ENCODE data around the gene SVBP.
A peak's percentile ranks its signal among the peaks of the same experiment; 100 is the strongest.
"Not testable (repeated sequence)": the region's sequence is repeated elsewhere in the genome, so short reads cannot be mapped to it uniquely, and the experiment has no call there.

SVBP gene

GRCh38 chr1:42816585-42817439 is at the start of gene SVBP, which contains the start of gene ERMAP:
TSS of gene SVBP (minus strand) at chr1:42817397. CDS start at chr1:42816544, 853 bp downstream.
TSS of gene ERMAP (plus strand) at chr1:42817122. CDS start at chr1:42830449, 13,327 bp downstream.
- peak; percentile 96 for DNase-seq

DNA sequence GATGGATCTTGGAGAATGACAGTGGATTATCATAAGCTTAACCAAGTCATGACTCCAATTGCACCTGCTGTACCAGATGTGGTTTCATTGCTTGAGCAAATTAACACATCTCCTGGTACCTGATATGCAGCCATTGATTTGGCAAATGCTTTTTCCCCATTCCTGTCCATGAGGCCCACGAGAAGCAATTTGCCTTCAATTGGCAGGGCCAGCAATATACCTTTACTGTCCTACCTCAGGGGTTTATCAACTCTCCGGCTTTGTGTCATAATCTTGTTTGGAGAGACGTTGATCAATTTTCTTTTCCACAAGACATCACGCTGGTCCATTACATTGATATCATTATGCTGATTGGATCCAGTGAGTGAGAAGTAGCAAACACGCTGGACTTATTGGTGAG is 49.4 kb upstream of the SVBP start:
- DNase-seq, result no peak

DNA sequence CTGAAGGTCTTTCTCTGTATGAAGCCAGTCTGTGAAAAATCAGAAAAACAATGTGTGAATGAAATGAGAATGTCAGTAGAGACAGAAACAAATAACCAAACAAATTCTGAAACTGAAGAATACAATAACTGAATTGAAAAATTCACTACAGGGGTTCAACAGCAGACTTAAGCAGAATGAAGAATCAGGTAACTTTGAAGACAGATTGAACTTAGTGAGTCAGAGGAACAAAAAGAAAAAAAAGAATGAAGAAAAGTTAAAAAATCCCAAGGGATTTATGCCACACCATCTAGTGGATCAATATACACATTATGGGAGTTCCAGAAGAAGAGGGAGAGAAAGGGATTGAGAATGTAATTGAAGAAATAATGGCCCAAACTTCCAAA is 43.8 kb upstream of the SVBP start:
- no peak for DNase-seq

DNA sequence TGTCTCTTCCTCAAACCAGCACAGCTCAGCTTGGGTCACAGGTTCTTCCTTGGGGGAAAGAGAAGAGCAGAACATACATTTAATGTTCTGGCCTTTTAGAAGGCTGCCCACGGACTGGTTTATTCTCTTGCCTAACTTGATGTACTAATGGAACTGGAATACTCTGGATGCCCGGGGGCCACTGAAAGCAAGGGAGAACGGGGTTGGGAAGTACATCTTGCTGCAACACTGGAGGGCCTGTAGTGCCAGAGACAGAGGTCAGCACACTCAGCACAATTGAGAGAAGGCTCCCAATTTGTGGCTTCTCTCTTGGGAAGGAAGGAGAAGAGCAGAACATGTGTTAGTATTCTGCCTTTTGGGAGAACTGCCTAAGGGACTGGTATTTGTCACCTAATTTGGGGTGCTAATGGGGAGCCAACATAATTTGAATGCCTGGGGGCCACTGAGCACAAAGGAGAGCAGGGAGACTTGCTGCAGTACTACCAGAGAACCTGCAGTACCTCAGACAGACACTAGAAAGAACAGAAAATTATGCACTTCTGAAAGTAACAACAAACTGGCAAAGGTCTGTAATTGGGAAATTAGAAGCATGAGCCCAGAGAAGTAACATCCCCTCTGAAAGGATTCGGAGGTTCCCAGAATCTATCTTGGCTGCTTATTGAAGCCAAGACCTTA is 43.3 kb upstream of the SVBP start:
- no peak for DNase-seq

GRCh38 chr1:42859366-42859765 is 42.2 kb upstream of the SVBP start:
- not testable (repeated sequence) for DNase-seq

- DNase-seq, result not testable (repeated sequence)
These were observed 39.4 kb upstream of the SVBP start for GRCh38 chr1:42856554-42856953.

DNA sequence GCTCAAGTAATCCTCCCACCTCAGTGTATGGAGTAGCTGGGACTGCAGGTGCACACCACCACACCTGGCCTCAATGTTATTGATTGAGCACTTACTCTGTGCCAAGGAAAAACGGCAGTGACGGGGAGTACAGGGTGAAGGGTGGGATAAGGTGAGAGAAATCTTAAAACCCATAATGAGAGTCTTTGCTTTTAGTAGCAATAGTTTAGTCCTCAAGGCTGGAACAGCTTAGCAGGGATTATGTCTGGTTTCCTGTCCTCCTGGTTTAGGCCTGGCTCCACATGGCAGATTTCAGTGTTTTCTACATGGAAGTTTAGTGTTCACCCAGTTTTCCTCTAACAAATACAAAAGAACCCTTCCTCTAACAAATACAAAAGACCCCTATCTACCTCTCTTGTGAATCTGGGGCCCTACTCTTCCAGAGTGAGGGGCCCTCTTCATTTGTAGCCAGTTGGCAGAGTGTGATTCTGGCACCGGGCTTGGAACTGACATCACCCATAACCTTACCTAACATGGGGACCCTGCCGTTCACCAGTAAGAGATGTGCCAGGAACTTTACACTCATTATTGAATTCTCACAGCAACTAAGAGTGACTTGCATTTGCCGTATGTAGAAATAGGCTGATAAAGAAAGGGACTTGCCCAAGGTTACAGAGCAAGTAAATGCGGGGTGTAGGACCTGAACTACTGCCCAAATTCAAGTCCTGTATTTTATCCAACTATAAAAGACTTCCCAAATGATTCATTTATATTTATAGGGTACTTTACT is 36.1 kb upstream of the SVBP start:
- no peak for DNase-seq

GRCh38 chr1:42852608-42852980 is 35.4 kb upstream of the SVBP start:
- no peak for DNase-seq

- no peak for DNase-seq
These were observed 34.9 kb upstream of the SVBP start for GRCh38 chr1:42851960-42852607.

GRCh38 chr1:42851420-42851819 is 34.2 kb upstream of the SVBP start:
- DNase-seq, result no peak

DNA sequence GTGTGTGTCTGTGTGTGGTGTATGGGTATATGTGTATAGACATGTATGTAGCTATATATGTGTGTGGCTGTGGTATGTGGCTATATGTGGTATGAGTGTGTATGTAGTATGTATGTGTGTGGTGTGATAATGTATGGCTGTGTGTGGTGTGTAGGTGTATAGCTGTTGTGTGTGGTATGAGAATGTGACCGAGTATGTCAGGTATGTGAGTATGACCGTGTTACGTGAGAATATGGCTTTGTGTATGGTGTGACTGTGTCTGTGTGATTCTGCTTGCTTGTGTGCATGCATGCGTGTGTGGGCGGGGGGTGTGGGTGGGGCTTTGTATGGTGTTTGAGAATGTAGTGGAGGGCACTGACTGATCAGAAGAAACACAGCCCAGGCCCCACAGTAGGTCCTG is 32.7 kb upstream of the SVBP start:
- DNase-seq, result no peak

DNA sequence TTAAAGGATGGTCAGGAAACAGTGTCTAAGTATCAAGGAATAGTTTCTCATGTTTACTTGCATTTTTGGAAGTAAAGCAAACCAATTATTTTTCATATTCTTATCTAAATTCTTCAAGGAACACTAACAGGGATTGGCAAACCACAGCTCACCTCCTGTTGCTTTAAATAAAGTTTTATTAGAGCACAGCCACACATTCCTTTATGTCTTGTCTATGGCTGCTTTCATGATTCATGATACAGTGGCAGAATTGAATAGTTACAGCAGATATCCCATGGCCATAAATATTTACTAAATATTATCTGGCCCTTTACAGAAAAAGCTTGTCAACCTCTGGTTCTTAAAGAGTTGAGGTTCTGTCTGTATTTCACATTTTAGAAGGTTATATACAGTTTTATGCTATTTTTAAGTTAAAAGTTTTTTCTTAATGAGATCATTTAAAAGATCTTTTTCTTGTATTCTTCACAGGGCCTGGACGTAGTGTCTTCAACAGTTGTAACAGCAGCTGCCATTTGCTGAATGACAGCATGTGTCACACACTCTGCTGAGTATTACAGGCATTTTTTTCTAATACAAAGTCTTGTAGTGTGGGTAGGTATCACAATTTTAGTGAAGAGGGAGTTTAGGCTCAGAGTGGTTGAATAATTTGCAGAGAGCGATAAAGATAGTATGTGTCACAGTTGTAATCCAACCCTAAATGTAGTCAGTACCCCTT is 31.8 kb upstream of the SVBP start:
- no peak for DNase-seq

DNA sequence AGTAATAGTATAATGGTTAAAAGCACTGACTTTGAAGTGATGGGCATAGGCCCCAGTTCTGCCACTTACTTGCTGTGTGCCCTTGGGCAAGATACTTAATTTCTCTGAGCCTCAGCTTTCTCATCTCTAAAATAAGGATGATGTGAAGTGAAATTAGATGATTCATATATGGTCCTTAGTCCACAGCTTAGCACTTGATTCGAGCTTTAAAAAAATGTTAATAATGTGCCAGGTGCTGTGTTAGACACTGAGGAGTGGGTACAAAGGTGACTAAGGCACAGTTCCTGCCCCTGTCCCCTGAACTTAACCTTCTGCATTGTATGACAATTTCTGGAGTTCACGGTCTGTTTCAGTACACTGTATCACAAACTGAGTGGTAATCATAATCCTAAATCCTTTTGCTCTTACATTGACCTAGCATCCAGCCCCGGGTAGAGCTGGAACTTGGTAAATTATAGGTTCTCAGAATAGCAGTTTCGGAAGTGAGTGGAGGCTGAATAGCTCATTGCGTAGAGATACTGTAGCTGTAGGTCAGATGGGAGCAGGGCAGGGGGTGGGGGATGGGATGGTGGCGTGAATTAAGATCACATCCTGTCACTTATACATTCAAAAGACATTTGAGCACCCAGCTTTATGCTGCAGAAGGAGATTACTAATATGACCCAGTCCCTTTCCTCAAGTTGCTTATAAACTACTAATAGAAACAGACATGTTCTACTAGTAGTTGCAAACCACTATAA is 30.7 kb upstream of the SVBP start:
- DNase-seq, result peak; percentile 82

- DNase-seq, result peak; percentile 30
These were observed 30.0 kb upstream of the SVBP start for GRCh38 chr1:42847111-42847595.

- DNase-seq, result peak; percentile 97
These were observed 29.3 kb upstream of the SVBP start, which contains the start of gene ZNF691 for GRCh38 chr1:42846257-42847110. TSS of gene ZNF691 (plus strand) at chr1:42846613. CDS start at chr1:42849659, 3,046 bp downstream.

DNA sequence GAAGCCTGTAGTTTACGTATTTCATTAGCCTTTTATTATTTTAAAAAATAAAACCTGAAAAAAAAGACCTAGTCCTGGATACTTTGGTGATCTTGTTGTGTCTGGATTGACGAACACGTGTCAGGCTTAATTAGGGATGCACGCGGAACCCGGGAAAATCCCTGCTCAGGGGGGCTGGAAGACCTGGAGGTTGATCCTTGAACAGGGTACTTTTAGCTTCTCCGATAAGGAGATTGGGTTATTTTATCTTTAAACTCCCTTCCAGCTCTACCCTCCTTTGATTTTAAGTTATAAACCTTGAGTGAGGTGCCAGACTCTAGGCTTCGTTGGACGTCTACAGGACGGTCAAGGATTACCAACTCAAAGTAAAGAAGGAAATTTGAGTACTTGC is 28.7 kb upstream of the SVBP start:
- DNase-seq, result no peak

DNA sequence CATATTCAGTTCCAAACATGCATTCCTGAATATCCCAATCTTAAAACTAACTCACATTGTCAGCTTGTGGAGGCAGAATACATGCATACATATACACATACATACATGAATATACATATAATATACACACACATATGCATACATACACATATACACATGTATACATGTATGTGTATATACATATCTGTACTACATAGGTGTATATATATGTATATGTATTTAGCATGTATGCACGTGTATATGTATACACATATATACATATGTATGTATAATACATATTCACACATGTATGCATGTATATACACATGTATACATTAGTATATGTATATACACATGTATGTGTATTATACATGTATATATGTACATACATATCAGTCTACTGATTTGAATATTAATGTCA is 28.0 kb upstream of the SVBP start:
- no peak for DNase-seq

DNA sequence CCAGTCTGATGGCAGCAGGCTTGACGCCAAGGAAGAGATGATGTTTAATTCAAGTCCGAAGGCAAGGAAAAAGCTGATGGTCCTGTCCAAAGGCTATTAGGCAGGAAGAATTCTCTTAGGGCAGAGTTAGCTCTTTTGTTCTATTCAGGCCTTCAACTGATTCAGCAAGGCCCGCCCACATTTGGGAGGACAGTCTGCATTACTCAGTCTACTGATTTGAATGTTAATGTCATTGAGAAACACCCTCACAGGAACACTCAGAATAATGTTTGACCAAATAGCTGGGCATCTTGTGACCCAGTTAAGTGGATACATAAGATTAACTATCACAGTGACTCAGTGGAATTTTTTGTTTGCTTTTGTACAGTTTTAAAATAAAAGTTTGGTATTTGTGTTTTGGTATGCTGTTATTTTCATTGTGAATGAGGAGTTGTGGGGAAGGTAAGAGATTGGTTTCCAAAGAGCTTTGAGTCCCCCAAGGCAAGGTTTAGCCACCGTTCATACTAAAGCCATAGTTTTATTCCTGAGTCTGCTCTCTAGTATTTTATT is 27.5 kb upstream of the SVBP start:
- peak; percentile 33 for DNase-seq

- DNase-seq, result no peak
These were observed 24.4 kb upstream of the SVBP start for GRCh38 chr1:42841440-42842147.
